Panc1 (cell line): ENCODE data around the gene DIS3L2.

Experiments used
- CTCF ChIP-seq: fragments of 450-650 bp; IDR thresholded peaks from 2 replicates; pipeline ENCODE4 v1.5.1; 2017; ENCODE audit warnings: mild to moderate bottlenecking
- POLR2AphosphoS5 ChIP-seq: IDR thresholded peaks from 2 replicates; pipeline ENCODE4 v1.6.1; 2012; ENCODE audit warnings: mild to moderate bottlenecking, low read depth, low read length, moderate library complexity
- REST ChIP-seq, 2 experiments: IDR thresholded peaks; 2 replicates each; pipeline ENCODE4 v1.6.1; 2011 to 2012; ENCODE audit warnings: low read depth in 2 of 2, control low read depth in 1 of 2, low read length in 1 of 2, mild to moderate bottlenecking in 1 of 2, moderate library complexity in 1 of 2; ENCODE audit not compliant: insufficient read depth in 1 of 2
- SIN3A ChIP-seq: IDR thresholded peaks from 2 replicates; pipeline ENCODE4 v1.6.1; 2012; ENCODE audit warnings: low read depth, mild to moderate bottlenecking, low read length, moderate library complexity, borderline replicate concordance; ENCODE audit not compliant: insufficient read depth

- TF ChIP-seq SIN3A = no peak
- TF ChIP-seq CTCF = no peak
- no peak for TF ChIP-seq POLR2AphosphoS5
- TF ChIP-seq REST (IDR thresholded peaks at IDR 0.05; ENCODE audit: insufficient read depth in 1 of 2, low read depth in 2 of 2, low read length in 1 of 2) = no peak
These were observed 141.7 kb downstream of the DIS3L2 start for GRCh38 chr2:232103140-232103737.
